Gastroesophageal sphincter (tissue), 3 donors: ENCODE measurements around the gene ZNF672.

Source experiments
- CTCF ChIP-seq, 4 experiments: fragments of 200-600 bp in 2 of 4; fragments of 450-650 bp in 2 of 4; sonication (generic) in 1 of 4; IDR thresholded peaks; one replicate each; pipeline ENCODE4 v1.5.1; 2017 to 2019; ENCODE audit warnings: antibody characterized with exemption in 4 of 4, mild to moderate bottlenecking in 2 of 4, moderate library complexity in 2 of 4
- EP300 ChIP-seq: sonication (generic); formaldehyde crosslinking; IDR thresholded peaks from one replicate; pipeline ENCODE4 v1.6.1; 2017; ENCODE audit warnings: antibody characterized with exemption, mild to moderate bottlenecking
- POLR2A ChIP-seq, 2 donors: fragments of 450-650 bp; IDR thresholded peaks; one replicate each; pipeline ENCODE4 v1.6.1; 2017; ENCODE audit warnings: antibody characterized with exemption in 2 of 2, mild to moderate bottlenecking in 2 of 2, moderate library complexity in 1 of 2
- POLR2AphosphoS5 ChIP-seq: sonication (generic); formaldehyde crosslinking; IDR thresholded peaks from one replicate; pipeline ENCODE4 v1.6.1; 2017; ENCODE audit warnings: antibody characterized with exemption

GRCh38 chr1:248871837-248872401 lies 33.9 kb downstream of the ZNF672 start:
- TF ChIP-seq CTCF (IDR thresholded peaks at IDR 0.05) (no peak), POLR2A (IDR thresholded peaks at IDR 0.05) (no peak), POLR2AphosphoS5 (no peak), EP300 (no peak)
